Ascending aorta (tissue), 2 donors: ENCODE data around the gene TRPM3. TPM values are rescaled to one million over a fixed set of nuclear protein-coding genes. Genes with fewer than 3 reads are reported as not detected.

Experiments used
- DNase-seq, 2 donors: peaks; one replicate each; pipeline ENCODE4 v3.0.0-alpha.2; 2019; ENCODE audit warnings: low spot score in 2 of 2
- H3K27ac ChIP-seq, 2 donors: fragments of 200-600 bp; sonication (generic); one replicate each; pipeline ENCODE4 v1.5.1; 2016 to 2017; ENCODE audit warnings: mild to moderate bottlenecking in 1 of 2
- H3K27me3 ChIP-seq: fragments of 200-600 bp; sonication (generic); one replicate; pipeline ENCODE4 v1.5.1; 2017
- H3K36me3 ChIP-seq, 2 donors: fragments of 200-600 bp; sonication (generic); one replicate each; pipeline ENCODE4 v1.5.1; 2016
- H3K4me1 ChIP-seq, 2 donors: fragments of 200-600 bp; sonication (generic); one replicate each; pipeline ENCODE4 v1.5.1; 2016 to 2017; ENCODE audit warnings: mild to moderate bottlenecking in 1 of 2
- H3K4me3 ChIP-seq, 2 donors: fragments of 200-600 bp; sonication (generic); one replicate each; pipeline ENCODE4 v1.5.1; 2016 to 2017; ENCODE audit warnings: mild to moderate bottlenecking in 1 of 2
- H3K9me3 ChIP-seq, 2 donors: fragments of 200-600 bp; sonication (generic); one replicate each; pipeline ENCODE4 v1.5.1; 2016
- intact Hi-C: fragments of 100-400 bp; cut with DNase I; formaldehyde crosslinking; loops from one replicate; pipeline ENCODE4 v1.15.1; 2023
- total RNA-seq: library from RNA; depleted of rRNA; stranded (reverse); fragments of >200 nt; gene quantifications from one replicate; pipeline ENCODE4 v1.1.0, GENCODE V29; 2016
- TF ChIP-seq, protein P1 (sequence below), 3 experiments: fragments of 200-600 bp in 2 of 3; fragments of 450-650 bp in 1 of 3; sonication (generic) in 2 of 3; IDR thresholded peaks; one replicate each; pipeline ENCODE4 v1.5.1; 2016 to 2019; ENCODE audit warnings: antibody characterized with exemption in 3 of 3, mild to moderate bottlenecking in 1 of 3, moderate library complexity in 1 of 3

Gene TRPM3
- total RNA-seq, 1 donor from 2014 or later, result 3.3 TPM

- H3K9me3 ChIP-seq, result no peaks in the 10 kb centered on the region
- intact Hi-C loops, result loop anchor here (5.0 kb wide), 1 partner anchor 42 kb away; no protein-coding TSS in a partner anchor
- H3K27ac ChIP-seq, result no peak overlapping the region
- H3K4me3 ChIP-seq, result no peak overlapping the region
- no peak for DNase-seq
- no peaks in the 10 kb centered on the region for H3K36me3 ChIP-seq
- peaks cover 0 to 3% of the 10 kb centered on the region in 2 donors for H3K4me1 ChIP-seq
- no peaks in the 10 kb centered on the region for H3K27me3 ChIP-seq
- TF ChIP-seq, protein P1, sequence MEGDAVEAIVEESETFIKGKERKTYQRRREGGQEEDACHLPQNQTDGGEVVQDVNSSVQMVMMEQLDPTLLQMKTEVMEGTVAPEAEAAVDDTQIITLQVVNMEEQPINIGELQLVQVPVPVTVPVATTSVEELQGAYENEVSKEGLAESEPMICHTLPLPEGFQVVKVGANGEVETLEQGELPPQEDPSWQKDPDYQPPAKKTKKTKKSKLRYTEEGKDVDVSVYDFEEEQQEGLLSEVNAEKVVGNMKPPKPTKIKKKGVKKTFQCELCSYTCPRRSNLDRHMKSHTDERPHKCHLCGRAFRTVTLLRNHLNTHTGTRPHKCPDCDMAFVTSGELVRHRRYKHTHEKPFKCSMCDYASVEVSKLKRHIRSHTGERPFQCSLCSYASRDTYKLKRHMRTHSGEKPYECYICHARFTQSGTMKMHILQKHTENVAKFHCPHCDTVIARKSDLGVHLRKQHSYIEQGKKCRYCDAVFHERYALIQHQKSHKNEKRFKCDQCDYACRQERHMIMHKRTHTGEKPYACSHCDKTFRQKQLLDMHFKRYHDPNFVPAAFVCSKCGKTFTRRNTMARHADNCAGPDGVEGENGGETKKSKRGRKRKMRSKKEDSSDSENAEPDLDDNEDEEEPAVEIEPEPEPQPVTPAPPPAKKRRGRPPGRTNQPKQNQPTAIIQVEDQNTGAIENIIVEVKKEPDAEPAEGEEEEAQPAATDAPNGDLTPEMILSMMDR (IDR thresholded peaks at IDR 0.05), result no peak
Measured at GRCh38 chr9:70529833-70530232, 591.6 kb downstream of the TRPM3 start.

GRCh38 chr9:70529377-70529776, 592.0 kb downstream of the TRPM3 start:
- Histone ChIP-seq H3K9me3 (no peaks in the 10 kb centered on the region), H3K36me3 (no peaks in the 10 kb centered on the region), H3K4me1 (peaks cover 0 to 3% of the 10 kb centered on the region in 2 donors), H3K27me3 (no peaks in the 10 kb centered on the region), H3K27ac (no peak overlapping the region), H3K4me3 (no peak overlapping the region)
- intact Hi-C loops, result loop anchor here (5.0 kb wide), 1 partner anchor 43 kb away; no protein-coding TSS in a partner anchor
- TF ChIP-seq, protein P1 (IDR thresholded peaks at IDR 0.05), result no peak
- DNase-seq, result no peak

DNA sequence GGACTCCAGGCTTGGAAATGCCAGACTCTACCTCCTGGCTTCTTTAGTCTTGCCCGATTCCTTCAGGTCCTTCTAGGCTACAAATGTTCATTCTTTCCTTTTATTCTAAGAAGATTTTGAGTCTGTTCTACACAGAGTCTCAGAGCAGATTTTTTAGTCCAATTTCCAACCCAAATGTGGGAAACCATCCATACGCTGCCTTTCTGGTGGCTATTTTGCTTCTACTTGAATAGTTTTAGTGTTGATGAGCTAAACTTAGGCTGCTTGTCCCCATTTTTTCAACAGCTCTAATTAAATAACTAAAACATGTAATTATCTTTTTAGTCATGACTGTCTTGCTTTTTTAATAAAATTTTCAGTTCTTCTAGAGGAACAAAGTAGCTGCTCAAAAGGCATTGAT, 594.5 kb downstream of the TRPM3 start:
- H3K9me3 ChIP-seq, result no peaks in the 10 kb centered on the region
- H3K4me1 ChIP-seq, result no peaks in the 10 kb centered on the region
- intact Hi-C loops, result loop anchor here (5.0 kb wide), 1 partner anchor 45 kb away; no protein-coding TSS in a partner anchor
- no peaks in the 10 kb centered on the region for H3K36me3 ChIP-seq
- DNase-seq, result no peak
- TF ChIP-seq, protein P1 (IDR thresholded peaks at IDR 0.05), result no peak
- H3K27me3 ChIP-seq, result no peaks in the 10 kb centered on the region
- no peak overlapping the region for H3K4me3 ChIP-seq
- H3K27ac ChIP-seq, result no peak overlapping the region

- Histone ChIP-seq H3K36me3 (no peaks in the 10 kb centered on the region), H3K4me1 (no peaks in the 10 kb centered on the region), H3K4me3 (no peak overlapping the region), H3K27me3 (no peaks in the 10 kb centered on the region), H3K9me3 (no peaks in the 10 kb centered on the region), H3K27ac (no peak overlapping the region)
- intact Hi-C loops, result loop anchor here (5.0 kb wide), 1 partner anchor 47 kb away; no protein-coding TSS in a partner anchor
- DNase-seq, result no peak
- TF ChIP-seq, protein P1 (IDR thresholded peaks at IDR 0.05), result no peak
Measured at GRCh38 chr9:70525519-70525918, 595.9 kb downstream of the TRPM3 start.

DNA sequence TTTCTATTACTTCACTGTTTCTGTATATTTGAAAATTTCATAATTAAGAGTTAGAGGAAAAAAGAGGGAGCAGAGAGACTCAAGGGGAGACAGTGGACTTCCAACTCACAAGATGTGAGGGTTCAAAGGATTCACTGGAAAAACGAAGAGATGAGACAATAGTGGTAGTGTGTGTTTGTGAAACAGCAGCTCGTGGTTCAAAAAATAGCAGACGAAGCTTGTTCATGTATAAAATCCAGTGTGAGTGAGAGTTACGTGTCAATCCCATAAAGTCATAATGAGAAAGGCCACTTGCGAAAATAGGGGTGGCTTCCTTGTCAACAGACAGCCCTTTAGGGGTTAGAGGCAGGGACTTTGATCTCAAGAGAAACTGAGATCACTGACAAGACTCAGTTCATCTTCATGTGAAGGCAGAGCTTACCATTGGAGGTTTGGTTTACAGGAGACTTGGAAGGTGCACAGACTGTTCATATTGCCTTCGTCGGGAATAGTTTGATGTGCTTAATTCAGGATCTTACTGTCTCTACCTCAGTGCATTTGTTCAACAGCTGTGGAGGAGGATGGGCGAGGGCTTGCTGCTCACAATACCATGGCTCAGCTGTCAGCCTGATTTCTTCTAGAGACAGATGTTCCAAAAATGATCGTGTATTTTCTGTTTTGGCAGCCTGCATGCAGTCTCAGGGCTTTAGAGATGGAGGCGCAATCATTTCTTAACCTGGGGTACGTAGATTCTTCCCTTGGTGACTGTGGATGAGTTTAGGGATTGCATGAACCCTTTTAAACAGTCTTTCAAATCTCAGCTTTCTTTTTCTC, 601.3 kb downstream of the TRPM3 start:
- no peak overlapping the region for H3K4me3 ChIP-seq
- no peak overlapping the region for H3K27ac ChIP-seq
- DNase-seq, result no peak
- no peaks in the 10 kb centered on the region for H3K36me3 ChIP-seq
- no peaks in the 10 kb centered on the region for H3K4me1 ChIP-seq
- intact Hi-C loops, result no loop called here
- no peaks in the 10 kb centered on the region for H3K9me3 ChIP-seq
- no peaks in the 10 kb centered on the region for H3K27me3 ChIP-seq
- TF ChIP-seq, protein P1 (IDR thresholded peaks at IDR 0.05), result no peak
